Stomach (tissue), 4 donors: ENCODE results near the gene CYSLTR2.

Source experiments
- CTCF ChIP-seq, 7 experiments: fragments of 450-650 bp in 4 of 7; fragments of 200-600 bp in 3 of 7; sonication (generic) in 3 of 7; IDR thresholded peaks; one replicate each; pipeline ENCODE4 v1.5.1; 2016 to 2019; ENCODE audit warnings: antibody characterized with exemption in 7 of 7, control low read depth in 2 of 7, mild to moderate bottlenecking in 1 of 7
- EP300 ChIP-seq: sonication (generic); formaldehyde crosslinking; IDR thresholded peaks from one replicate; pipeline ENCODE4 v1.6.1; 2017; ENCODE audit warnings: antibody characterized with exemption
- POLR2A ChIP-seq, 4 donors: fragments of 450-650 bp; IDR thresholded peaks; one replicate each; pipeline ENCODE4 v1.6.1; 2016; ENCODE audit warnings: antibody characterized with exemption in 4 of 4, control low read depth in 2 of 4, mild to moderate bottlenecking in 1 of 4, moderate library complexity in 1 of 4
- POLR2AphosphoS5 ChIP-seq, 3 donors: sonication (generic); formaldehyde crosslinking; IDR thresholded peaks; one replicate each; pipeline ENCODE4 v1.6.1; 2016; ENCODE audit warnings: antibody characterized with exemption in 3 of 3

GRCh38 chr13:48681905-48682304, 28.2 kb downstream of the CYSLTR2 start:
- TF ChIP-seq POLR2AphosphoS5 (IDR thresholded peaks at IDR 0.05) (no peak), CTCF (IDR thresholded peaks at IDR 0.05) (no peak), EP300 (no peak), POLR2A (IDR thresholded peaks at IDR 0.05) (no peak)
